H1 (cell line): ENCODE data around the gene TSHZ2. TPM values are rescaled to one million over a fixed set of nuclear protein-coding genes. Genes with fewer than 3 reads are reported as not detected.

Source experiments
- CTCF ChIA-PET: fragments of 300-600 bp; sonication (Branson Sonifier 250); formaldehyde crosslinking; loops from one replicate; lab custom pipeline; 2021; ENCODE audit not compliant: partially characterized antibody; lab: Charles Lee
- POLR2A ChIA-PET: fragments of 300-600 bp; sonication (Branson Sonifier 250); formaldehyde crosslinking; loops from one replicate; lab custom pipeline; 2021; ENCODE audit warnings: inconsistent platforms; ENCODE audit not compliant: partially characterized antibody; lab: Charles Lee
- DNase-seq, 2 experiments: peaks; one replicate each; pipeline versions ENCODE4 v3.0.0 to v3.0.0-alpha.2; 2010 to 2022; ENCODE audit warnings: low spot score in 2 of 2, low read depth in 1 of 2, mixed read lengths in 1 of 2
- FAIRE-seq: peaks from 2 replicates; lab custom pipeline; 2011; peaks lifted over from hg19 to GRCh38; lab: Jason Lieb, UNC
- H2AFZ ChIP-seq: 2 replicates; pipeline ENCODE4 v1.8.1; 2012; ENCODE audit warnings: low read length, inconsistent platforms
- H2AK5ac ChIP-seq: 2 replicates; pipeline ENCODE4 v1.6.1; 2013; ENCODE audit warnings: low read depth, low read length
- H2BK120ac ChIP-seq: replicated peaks from 2 replicates; pipeline ENCODE3; 2013; ENCODE audit warnings: low read depth, low read length, inconsistent platforms
- H2BK12ac ChIP-seq: 2 replicates; pipeline ENCODE4 v1.6.1; 2013; ENCODE audit warnings: low read depth, low read length
- H2BK15ac ChIP-seq: 2 replicates; pipeline ENCODE4 v1.6.1; 2013; ENCODE audit warnings: low read length
- H2BK20ac ChIP-seq: 2 replicates; pipeline ENCODE4 v1.6.1; 2013; ENCODE audit warnings: low read length
- H2BK5ac ChIP-seq: 2 replicates; pipeline ENCODE4 v1.6.1; 2013; ENCODE audit warnings: low read depth, low read length
- H3K14ac ChIP-seq: 2 replicates; pipeline ENCODE4 v1.6.1; 2013; ENCODE audit warnings: inconsistent platforms; ENCODE audit not compliant: insufficient read length
- H3K18ac ChIP-seq: 2 replicates; pipeline ENCODE4 v1.6.1; 2013; ENCODE audit warnings: low read length; ENCODE audit errors: extremely low read depth
- H3K23ac ChIP-seq: 2 replicates; pipeline ENCODE4 v1.6.1; 2013; ENCODE audit warnings: inconsistent platforms; ENCODE audit not compliant: insufficient read length
- H3K23me2 ChIP-seq: 2 replicates; pipeline ENCODE4 v1.6.1; 2013; ENCODE audit warnings: low read depth, low read length
- H3K27ac ChIP-seq: 2 replicates; pipeline ENCODE4 v1.6.1; 2011; ENCODE audit warnings: low read depth, low read length, inconsistent platforms
- H3K27me3 ChIP-seq, 4 experiments: replicated peaks in 1 of 4; 1 replicate in 1 of 4; 2 replicates in 3 of 4; pipeline versions ENCODE4 v1.6.1 to v1.8.1; 2011 to 2013; ENCODE audit warnings: low read length in 3 of 4, mild to moderate bottlenecking in 3 of 4, inconsistent platforms in 2 of 4, mixed read lengths in 2 of 4, moderate library complexity in 1 of 4; ENCODE audit not compliant: control insufficient read depth in 3 of 4, insufficient read depth in 3 of 4; ENCODE audit errors: extremely low read depth in 1 of 4
- H3K36me3 ChIP-seq, 4 experiments: 2 replicates each; pipeline versions ENCODE4 v1.6.1 to v1.8.1; 2011 to 2013; ENCODE audit warnings: mild to moderate bottlenecking in 4 of 4, low read length in 3 of 4, moderate library complexity in 2 of 4, control low read depth in 1 of 4, inconsistent platforms in 1 of 4; ENCODE audit not compliant: insufficient read depth in 4 of 4, control insufficient read depth in 2 of 4
- H3K4ac ChIP-seq: replicated peaks from 2 replicates; pipeline ENCODE3; 2013; ENCODE audit warnings: low read length, low read depth, mixed read lengths, inconsistent platforms; ENCODE audit not compliant: insufficient read length
- H3K4me1 ChIP-seq, 4 experiments: replicated peaks in 1 of 4; 1 replicate in 1 of 4; 2 replicates in 3 of 4; pipeline versions ENCODE4 v1.6.1 to v1.8.1; 2011 to 2013; ENCODE audit warnings: low read length in 3 of 4, inconsistent platforms in 2 of 4, mixed read lengths in 1 of 4; ENCODE audit not compliant: insufficient read depth in 4 of 4, control insufficient read depth in 3 of 4
- H3K4me2 ChIP-seq, 2 experiments: 2 replicates each; pipeline versions ENCODE4 v1.6.1 to v1.8.1; 2011 to 2013; ENCODE audit warnings: low read depth in 2 of 2, low read length in 2 of 2, control low read depth in 1 of 2, inconsistent platforms in 1 of 2, mild to moderate bottlenecking in 1 of 2; ENCODE audit not compliant: insufficient read depth in 1 of 2
- H3K4me3 ChIP-seq, 4 experiments: fragments of 200-600, 300-600 bp in 1 of 4; sonication (generic), shearing (Covaris generic), sonication (Bioruptor Twin) in 1 of 4; 2 replicates each; pipeline versions ENCODE4 v1.5.1 to v1.8.1; 2011 to 2016; ENCODE audit warnings: low read length in 4 of 4, low read depth in 3 of 4, control low read depth in 2 of 4, inconsistent platforms in 2 of 4, mild to moderate bottlenecking in 2 of 4, mixed read lengths in 1 of 4, moderate library complexity in 1 of 4; ENCODE audit not compliant: insufficient read depth in 2 of 4; ENCODE audit errors: extremely low read depth in 1 of 4
- H3K56ac ChIP-seq: replicated peaks from 2 replicates; pipeline ENCODE3; 2013; ENCODE audit warnings: low read depth, mild to moderate bottlenecking, mixed read lengths, low read length, inconsistent platforms; ENCODE audit not compliant: insufficient read length
- H3K79me1 ChIP-seq: 2 replicates; pipeline ENCODE4 v1.6.1; 2013; ENCODE audit warnings: low read depth, low read length, control low read depth
- H3K79me2 ChIP-seq, 2 experiments: 2 replicates each; pipeline versions ENCODE4 v1.6.1 to v1.8.1; 2012 to 2013; ENCODE audit warnings: low read length in 2 of 2, mild to moderate bottlenecking in 2 of 2, inconsistent platforms in 1 of 2; ENCODE audit not compliant: insufficient read depth in 2 of 2, control insufficient read depth in 1 of 2
- H3K9ac ChIP-seq, 4 experiments: replicated peaks in 1 of 4; 1 replicate in 1 of 4; 2 replicates in 3 of 4; pipeline versions ENCODE4 v1.6.1 to v1.8.1; 2011 to 2013; ENCODE audit warnings: low read depth in 3 of 4, low read length in 3 of 4, control low read depth in 2 of 4, mild to moderate bottlenecking in 2 of 4, moderate library complexity in 2 of 4, inconsistent platforms in 1 of 4; ENCODE audit errors: extremely low read depth in 1 of 4
- H3K9me3 ChIP-seq, 2 experiments: 2 replicates each; pipeline versions ENCODE4 v1.6.1 to v1.8.1; 2012 to 2013; ENCODE audit warnings: mild to moderate bottlenecking in 2 of 2, moderate library complexity in 2 of 2, control low read depth in 1 of 2, inconsistent platforms in 1 of 2, low read depth in 1 of 2, low read length in 1 of 2, mixed read lengths in 1 of 2; ENCODE audit not compliant: insufficient read depth in 2 of 2
- H4K20me1 ChIP-seq, 2 experiments: replicated peaks in 1 of 2; 2 replicates each; pipeline versions ENCODE3 to v1.8.1; 2011 to 2013; ENCODE audit warnings: inconsistent platforms in 2 of 2, low read length in 2 of 2, mild to moderate bottlenecking in 1 of 2; ENCODE audit not compliant: insufficient read depth in 2 of 2, control insufficient read depth in 1 of 2
- H4K5ac ChIP-seq: 2 replicates; pipeline ENCODE4 v1.6.1; 2013; ENCODE audit warnings: low read length, low read depth, mixed read lengths, inconsistent platforms; ENCODE audit not compliant: insufficient read length
- H4K8ac ChIP-seq: 2 replicates; pipeline ENCODE4 v1.8.0; 2013; ENCODE audit warnings: mild to moderate bottlenecking, moderate library complexity, low read length, inconsistent platforms; ENCODE audit not compliant: insufficient read depth; ENCODE audit errors: extremely low read depth
- H4K91ac ChIP-seq: replicated peaks from 2 replicates; pipeline ENCODE3; 2013; ENCODE audit warnings: low read length, mixed read lengths, inconsistent platforms; ENCODE audit not compliant: insufficient read length
- CREB1 ChIP-seq: IDR thresholded peaks from 2 replicates; pipeline ENCODE4 v1.6.1; 2012; ENCODE audit warnings: inconsistent platforms
- EZH2 ChIP-seq: fragments of 200-600 bp; sonication (generic); IDR thresholded peaks from 2 replicates; pipeline ENCODE4 v1.7.1; 2012; ENCODE audit warnings: low read depth, mild to moderate bottlenecking, moderate library complexity, low read length, inconsistent platforms; ENCODE audit not compliant: severe bottlenecking
- JUND ChIP-seq: IDR thresholded peaks from 2 replicates; pipeline ENCODE4 v1.6.1; 2011; ENCODE audit warnings: mild to moderate bottlenecking, improper control_type of control experiment, low read length
- KDM1A ChIP-seq: fragments of 200-600, 300-600 bp; sonication (generic); IDR thresholded peaks from 2 replicates; pipeline ENCODE4 v1.7.1; 2016; ENCODE audit warnings: mild to moderate bottlenecking, low read length, borderline replicate concordance
- NANOG ChIP-seq: IDR thresholded peaks from 2 replicates; pipeline ENCODE4 v1.6.1; 2011; ENCODE audit warnings: low read length, low read depth, mild to moderate bottlenecking, inconsistent platforms; ENCODE audit not compliant: insufficient read depth, poor library complexity, severe bottlenecking
- SP1 ChIP-seq: IDR thresholded peaks from 2 replicates; pipeline ENCODE4 v1.6.1; 2011; ENCODE audit warnings: low read depth, low read length
- TAF7 ChIP-seq: optimal IDR thresholded peaks from 2 replicates; pipeline ENCODE3; 2011; ENCODE audit warnings: low read depth, mild to moderate bottlenecking, inconsistent platforms, low read length, moderate library complexity, borderline replicate concordance
- TCF12 ChIP-seq: IDR thresholded peaks from 2 replicates; pipeline ENCODE4 v1.6.1; 2011; ENCODE audit warnings: low read depth, mild to moderate bottlenecking, low read length
- TEAD4 ChIP-seq: IDR thresholded peaks from 2 replicates; pipeline ENCODE4 v1.6.1; 2012; ENCODE audit warnings: low read depth, low read length, inconsistent platforms, mixed read lengths
- WGBS, 2 experiments: shearing (Covaris generic) in 1 of 2; methylation state at CpG; one replicate each; pipeline versions ENCODE4 v1.1.6 to v1.1.7; 2013 to 2015; ENCODE audit warnings: low lambda C conversion rate in 2 of 2, mixed read lengths in 2 of 2, inconsistent platforms in 1 of 2, low coverage in 1 of 2, missing lambda C conversion rate in 1 of 2; ENCODE audit not compliant: insufficient replicate concordance in 2 of 2, insufficient coverage in 1 of 2, insufficient read length in 1 of 2; ENCODE audit errors: extremely low coverage in 1 of 2, missing lambda C conversion rate in 1 of 2; 5-methylcytosine and 5-hydroxymethylcytosine counted together
- polyA plus RNA-seq, 7 experiments: library from polyadenylated mRNA; depleted of rRNA in 3 of 7; stranded (reverse) in 5 of 7; unstranded in 2 of 7; fragments of >200 nt in 5 of 7; fragments of 200-250 nt in 2 of 7; gene quantifications; 1 replicate in 5 of 7; 2 replicates in 1 of 7; 4 replicates in 1 of 7; pipeline versions ENCODE4 v1.2.1 to v1.2.3, GENCODE V29; 2011 to 2013; ENCODE audit warnings: missing spikeins in 2 of 7, mixed read lengths in 2 of 7
- total RNA-seq: library from RNA; stranded (reverse); fragmentation: NEBNext Ultra II Directional; extraction: Animal tissue kit (Norgen Biotek cat#: 25700); gene quantifications from 2 replicates; pipeline ENCODE4 v1.2.1, GENCODE V29; 2021
- TF ChIP-seq, protein P1 (sequence below): IDR thresholded peaks from 2 replicates; pipeline ENCODE4 v1.6.1; 2012; ENCODE audit warnings: inconsistent platforms
- TF ChIP-seq, protein P2 (sequence below), 3 experiments: IDR thresholded peaks; 1 replicate in 2 of 3; 2 replicates in 1 of 3; pipeline versions ENCODE4 v1.5.1 to v1.6.1; 2011; ENCODE audit warnings: low read length in 3 of 3, mild to moderate bottlenecking in 3 of 3, inconsistent platforms in 2 of 3, low read depth in 1 of 3, moderate library complexity in 1 of 3; ENCODE audit not compliant: insufficient read depth in 1 of 3; ENCODE audit errors: control extremely low read depth in 1 of 3
- TF ChIP-seq, protein P3 (sequence below): IDR thresholded peaks from 2 replicates; pipeline ENCODE4 v1.6.1; 2012; ENCODE audit warnings: inconsistent platforms

The TSHZ2 gene
- total and polyA plus RNA-seq, 2 of the 8 experiments (the other 6 are each of a cell fraction or from before 2014, with no cell fraction given): 0.14 to 0.30 TPM

GRCh38 chr20:53301869-53302268 lies 329.7 kb downstream of the TSHZ2 start:
- H3K4ac ChIP-seq: no peak overlapping the region
- H3K27ac ChIP-seq: no peak overlapping the region
- H2BK5ac ChIP-seq: no peak overlapping the region
- H3K18ac ChIP-seq: no peak overlapping the region
- no peaks in the 10 kb centered on the region for H3K79me2 ChIP-seq
- no peak overlapping the region for H2AFZ ChIP-seq
- H4K8ac ChIP-seq: no peak overlapping the region
- H3K4me2 ChIP-seq: no peak overlapping the region
- FAIRE-seq (no peak), DNase-seq (no peak)
- H2AK5ac ChIP-seq: no peak overlapping the region
- H3K36me3 ChIP-seq: no peaks in the 10 kb centered on the region
- no peak overlapping the region for H2BK20ac ChIP-seq
- H4K5ac ChIP-seq: no peak overlapping the region
- WGBS, 2 experiments: 94% methylated on average over 13 of the region's 13 CpGs; no CpG with 5 or more reads in 1 of the 2 experiments
- no peaks in the 10 kb centered on the region for H4K20me1 ChIP-seq
- no peak overlapping the region for H3K23ac ChIP-seq
- H2BK120ac ChIP-seq: no peak overlapping the region
- H3K4me3 ChIP-seq: no peak overlapping the region
- ChIA-PET CTCF (no interaction called here), POLR2A (no interaction called here)
- H4K91ac ChIP-seq: no peak overlapping the region
- H2BK15ac ChIP-seq: no peak overlapping the region
- H3K23me2 ChIP-seq: no peaks in the 10 kb centered on the region
- no peaks in the 10 kb centered on the region for H3K27me3 ChIP-seq
- H3K9me3 ChIP-seq: no peaks in the 10 kb centered on the region
- H3K79me1 ChIP-seq: no peaks in the 10 kb centered on the region
- no peak overlapping the region for H3K56ac ChIP-seq
- H3K4me1 ChIP-seq: no peaks in the 10 kb centered on the region
- H2BK12ac ChIP-seq: no peak overlapping the region
- H3K14ac ChIP-seq: no peak overlapping the region
- H3K9ac ChIP-seq: no peak overlapping the region
- TF ChIP-seq TCF12: no peak
- no peak for TF ChIP-seq EZH2
- TF ChIP-seq, protein P1, sequence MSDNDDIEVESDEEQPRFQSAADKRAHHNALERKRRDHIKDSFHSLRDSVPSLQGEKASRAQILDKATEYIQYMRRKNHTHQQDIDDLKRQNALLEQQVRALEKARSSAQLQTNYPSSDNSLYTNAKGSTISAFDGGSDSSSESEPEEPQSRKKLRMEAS: no peak
- no peak for TF ChIP-seq TEAD4
- no peak for TF ChIP-seq JUND
- TF ChIP-seq, protein P2, sequence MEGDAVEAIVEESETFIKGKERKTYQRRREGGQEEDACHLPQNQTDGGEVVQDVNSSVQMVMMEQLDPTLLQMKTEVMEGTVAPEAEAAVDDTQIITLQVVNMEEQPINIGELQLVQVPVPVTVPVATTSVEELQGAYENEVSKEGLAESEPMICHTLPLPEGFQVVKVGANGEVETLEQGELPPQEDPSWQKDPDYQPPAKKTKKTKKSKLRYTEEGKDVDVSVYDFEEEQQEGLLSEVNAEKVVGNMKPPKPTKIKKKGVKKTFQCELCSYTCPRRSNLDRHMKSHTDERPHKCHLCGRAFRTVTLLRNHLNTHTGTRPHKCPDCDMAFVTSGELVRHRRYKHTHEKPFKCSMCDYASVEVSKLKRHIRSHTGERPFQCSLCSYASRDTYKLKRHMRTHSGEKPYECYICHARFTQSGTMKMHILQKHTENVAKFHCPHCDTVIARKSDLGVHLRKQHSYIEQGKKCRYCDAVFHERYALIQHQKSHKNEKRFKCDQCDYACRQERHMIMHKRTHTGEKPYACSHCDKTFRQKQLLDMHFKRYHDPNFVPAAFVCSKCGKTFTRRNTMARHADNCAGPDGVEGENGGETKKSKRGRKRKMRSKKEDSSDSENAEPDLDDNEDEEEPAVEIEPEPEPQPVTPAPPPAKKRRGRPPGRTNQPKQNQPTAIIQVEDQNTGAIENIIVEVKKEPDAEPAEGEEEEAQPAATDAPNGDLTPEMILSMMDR (IDR thresholded peaks at IDR 0.05; ENCODE audit: control extremely low read depth in 1 of 3, insufficient read depth in 1 of 3, low read depth in 1 of 3, low read length in 3 of 3): no peak
- TF ChIP-seq, protein P3, sequence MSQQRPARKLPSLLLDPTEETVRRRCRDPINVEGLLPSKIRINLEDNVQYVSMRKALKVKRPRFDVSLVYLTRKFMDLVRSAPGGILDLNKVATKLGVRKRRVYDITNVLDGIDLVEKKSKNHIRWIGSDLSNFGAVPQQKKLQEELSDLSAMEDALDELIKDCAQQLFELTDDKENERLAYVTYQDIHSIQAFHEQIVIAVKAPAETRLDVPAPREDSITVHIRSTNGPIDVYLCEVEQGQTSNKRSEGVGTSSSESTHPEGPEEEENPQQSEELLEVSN: no peak
- no peak for TF ChIP-seq TAF7
- TF ChIP-seq SP1: no peak
- no peak for TF ChIP-seq CREB1
- no peak for TF ChIP-seq NANOG
- TF ChIP-seq KDM1A: no peak
